ENCODE results near the gene GET3. TPM values are rescaled to one million over a fixed set of nuclear protein-coding genes. Genes with fewer than 3 reads are reported as not detected.

GET3 gene
- polyA plus RNA-seq, 1 donor: 74.0 TPM

DNA sequence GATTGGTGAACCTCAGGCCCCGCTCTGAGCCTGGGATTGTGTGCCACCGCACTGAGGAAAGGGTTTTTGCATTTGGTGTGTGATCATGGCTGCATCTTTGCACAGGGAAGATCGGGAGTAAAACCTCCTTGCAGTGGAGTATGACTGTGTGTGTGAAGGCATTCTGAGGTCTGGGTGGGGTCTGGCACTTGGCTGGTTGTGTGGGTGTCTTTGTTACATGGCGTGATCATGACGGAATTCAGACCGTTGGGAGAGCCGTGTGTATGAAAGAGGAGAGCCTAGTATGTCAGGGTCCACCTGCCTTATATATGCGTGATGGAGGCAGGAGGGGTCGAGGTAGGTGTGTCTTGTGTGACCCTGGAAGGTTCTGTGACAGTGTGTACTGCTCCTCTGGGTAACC lies 13.6 kb downstream of the GET3 start:
- DNase-seq: no peak

DNA sequence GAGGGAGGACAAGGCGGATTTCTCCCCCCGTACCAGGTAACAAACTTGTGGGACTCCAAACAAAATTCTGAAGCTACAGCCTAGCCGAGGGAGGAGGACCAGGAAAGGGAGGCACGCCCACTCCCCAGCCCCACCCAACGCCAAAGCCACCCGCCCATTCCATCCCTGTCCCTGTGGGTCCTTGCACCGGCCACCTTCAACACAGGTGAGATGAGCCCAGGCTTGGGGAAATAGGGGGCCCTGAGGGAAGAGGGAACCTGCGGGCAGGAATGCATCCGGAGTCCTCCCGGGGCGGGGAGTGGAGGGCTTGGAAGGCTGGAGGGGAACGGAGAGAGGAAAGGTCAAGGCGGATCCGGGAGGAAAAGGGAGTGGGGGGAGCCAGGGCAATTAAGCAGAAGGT lies 14.3 kb downstream of the GET3 start, which contains the start of gene BEST2:
Gene BEST2 (plus strand): TSS at position 157 of the 400 bp plus-strand sequence. CDS start 802 bp downstream, outside the sequence.
- no peak for DNase-seq

GRCh38 chr19:12752056-12752781 lies 14.9 kb downstream of the GET3 start:
- DNase-seq: no peak

GRCh38 chr19:12754465-12755196 lies 17.3 kb downstream of the GET3 start:
- no peak for DNase-seq

DNA sequence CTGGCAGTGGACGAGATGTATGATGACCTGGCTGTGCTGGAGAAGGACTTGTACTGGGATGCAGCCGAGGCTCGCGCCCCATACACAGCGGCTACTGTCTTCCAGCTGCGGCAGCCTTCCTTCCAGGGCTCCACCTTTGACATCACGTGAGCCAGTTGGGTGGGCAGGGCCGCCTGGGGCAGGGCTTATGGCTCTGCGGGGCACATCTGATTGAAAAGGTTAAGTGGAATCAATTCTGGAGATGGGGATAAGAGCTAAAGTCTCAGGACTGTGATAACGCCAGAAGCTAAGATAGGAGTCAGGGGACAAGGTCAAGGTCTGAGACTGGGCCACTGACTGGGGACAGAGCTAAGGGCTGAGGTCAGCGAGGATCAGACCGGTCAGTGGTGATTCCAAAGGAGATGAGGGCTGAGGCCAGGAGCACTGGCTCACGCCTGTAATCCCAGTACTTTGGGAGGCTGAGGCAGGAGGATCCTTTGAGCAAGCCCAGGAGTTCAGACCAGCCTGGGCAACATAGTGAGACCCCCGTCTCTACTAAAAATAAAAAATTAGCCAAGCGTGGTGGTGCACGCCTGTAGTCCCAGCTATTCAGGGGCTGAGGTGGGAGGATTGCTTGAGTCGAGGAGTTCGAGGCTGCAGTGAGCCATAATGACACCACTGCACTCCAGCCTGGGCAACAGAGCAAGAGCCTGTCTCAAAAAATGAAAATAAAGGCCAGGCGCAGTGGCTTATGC lies 19.0 kb downstream of the GET3 start:
- no peak for DNase-seq

DNA sequence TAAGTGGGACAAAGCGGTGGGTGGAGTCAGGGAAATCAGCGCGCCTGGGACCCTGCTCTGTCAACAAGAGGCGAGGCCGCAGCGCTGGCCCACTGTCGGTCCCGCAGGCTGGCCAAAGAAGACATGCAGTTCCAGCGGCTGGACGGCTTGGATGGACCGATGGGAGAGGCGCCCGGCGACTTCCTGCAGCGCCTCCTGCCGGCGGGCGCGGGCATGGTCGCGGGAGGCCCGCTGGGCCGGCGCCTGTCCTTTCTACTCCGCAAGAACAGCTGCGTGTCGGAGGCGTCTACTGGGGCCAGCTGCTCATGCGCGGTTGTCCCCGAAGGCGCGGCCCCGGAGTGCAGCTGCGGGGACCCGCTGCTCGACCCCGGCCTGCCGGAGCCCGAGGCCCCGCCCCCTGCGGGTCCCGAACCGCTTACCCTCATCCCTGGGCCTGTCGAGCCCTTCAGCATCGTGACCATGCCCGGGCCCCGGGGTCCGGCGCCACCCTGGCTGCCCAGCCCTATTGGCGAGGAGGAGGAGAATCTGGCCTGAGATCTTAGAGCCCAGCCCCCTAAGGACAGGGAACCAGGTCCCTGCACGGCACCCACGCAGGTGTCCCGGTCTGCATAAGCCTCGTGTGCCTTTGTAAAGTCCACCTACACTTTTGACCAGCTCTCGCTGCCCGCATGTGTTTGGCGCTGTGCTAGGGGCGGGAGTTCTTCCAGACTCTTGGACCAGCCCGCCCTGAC lies 20.4 kb downstream of the GET3 start:
- DNase-seq: peak; percentile 59

DNA sequence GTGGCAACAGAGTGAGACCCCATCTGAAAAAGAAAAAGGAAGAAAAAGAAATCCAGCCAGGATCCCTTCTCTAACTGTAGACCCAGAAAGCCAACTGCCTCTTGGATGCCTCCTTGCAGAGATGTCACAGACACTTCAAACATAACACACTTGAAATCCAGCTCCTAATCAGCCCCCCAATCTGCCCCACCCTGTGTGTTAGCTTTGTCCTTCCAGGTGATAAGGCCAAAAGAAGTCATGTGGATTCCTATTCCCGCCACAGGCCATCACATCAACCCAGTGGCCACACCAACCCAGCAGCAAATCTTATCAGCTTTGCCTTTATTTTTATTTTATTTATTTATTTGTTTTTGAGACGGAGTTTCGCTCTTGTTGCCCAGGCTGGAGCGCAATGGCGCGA lies 22.4 kb downstream of the GET3 start:
- no peak for DNase-seq

GRCh38 chr19:12763100-12763499 lies 25.8 kb downstream of the GET3 start:
- DNase-seq: no peak

DNA sequence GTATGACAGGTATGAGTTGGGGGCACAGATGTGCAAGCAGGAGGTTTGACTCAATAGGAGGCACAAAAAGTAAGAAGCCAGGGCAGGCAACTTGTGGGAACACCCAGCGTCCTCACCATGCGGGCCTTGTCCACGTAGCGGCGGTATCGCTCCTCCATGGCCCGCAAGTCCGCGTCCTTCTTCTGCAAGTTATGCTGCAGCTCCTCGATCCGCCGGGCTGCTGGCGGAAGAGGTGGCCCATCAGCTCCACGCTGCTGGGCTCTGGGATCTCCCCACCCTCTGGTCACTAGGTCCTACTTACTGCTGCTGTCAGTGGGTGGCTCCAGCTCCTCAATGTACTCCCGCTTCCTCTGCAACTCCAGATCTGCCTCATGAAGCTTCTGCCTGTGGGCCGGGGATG lies 27.4 kb downstream of the GET3 start:
- DNase-seq: no peak

GRCh38 chr19:12766051-12766521 lies 28.8 kb downstream of the GET3 start:
- DNase-seq: peak; percentile 78

DNA sequence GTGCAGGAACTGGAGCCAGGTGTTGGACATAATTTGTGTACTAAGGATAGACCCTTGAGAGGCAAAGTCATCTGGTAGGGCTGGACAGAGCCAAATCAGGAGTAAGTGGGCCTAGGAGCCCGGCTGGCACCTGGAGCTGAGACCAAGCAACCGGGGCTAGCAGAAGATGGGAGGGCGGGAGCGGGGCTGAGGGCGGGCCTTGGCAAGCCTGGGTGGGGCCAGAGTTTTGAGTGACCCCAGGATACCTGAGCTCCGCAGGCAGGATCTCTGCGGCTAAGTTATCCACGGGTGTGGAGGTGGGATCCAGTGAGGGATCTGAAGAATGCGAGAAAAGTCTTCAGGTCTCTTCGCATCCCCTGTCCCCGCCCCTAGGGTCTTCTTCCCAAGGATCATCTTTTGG lies 29.9 kb downstream of the GET3 start:
- no peak for DNase-seq

- no peak for DNase-seq
Measured at GRCh38 chr19:12767666-12768065, 30.4 kb downstream of the GET3 start.

GRCh38 chr19:12769689-12770088 lies 32.4 kb downstream of the GET3 start:
- DNase-seq: no peak

DNA sequence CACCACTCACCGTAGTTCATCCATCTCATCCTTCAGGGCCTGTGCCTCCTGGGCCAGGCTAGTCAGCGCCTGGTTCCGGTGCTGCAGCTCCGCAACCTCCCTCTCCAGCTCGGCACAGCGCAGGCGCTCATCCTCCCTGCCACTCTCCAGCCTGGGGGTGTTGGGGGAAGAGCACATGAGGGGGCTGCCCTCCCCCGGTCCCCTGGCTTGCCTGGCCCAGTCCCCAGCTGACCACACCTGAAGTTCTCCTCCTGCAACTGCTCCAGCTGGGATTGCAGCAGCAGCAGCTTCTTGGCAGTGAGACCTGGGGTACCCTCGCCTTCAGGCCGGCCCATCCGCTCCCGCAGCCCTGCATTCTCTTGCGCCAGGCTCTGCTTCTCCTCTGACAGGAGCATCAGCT lies 33.6 kb downstream of the GET3 start:
- no peak for DNase-seq

DNA sequence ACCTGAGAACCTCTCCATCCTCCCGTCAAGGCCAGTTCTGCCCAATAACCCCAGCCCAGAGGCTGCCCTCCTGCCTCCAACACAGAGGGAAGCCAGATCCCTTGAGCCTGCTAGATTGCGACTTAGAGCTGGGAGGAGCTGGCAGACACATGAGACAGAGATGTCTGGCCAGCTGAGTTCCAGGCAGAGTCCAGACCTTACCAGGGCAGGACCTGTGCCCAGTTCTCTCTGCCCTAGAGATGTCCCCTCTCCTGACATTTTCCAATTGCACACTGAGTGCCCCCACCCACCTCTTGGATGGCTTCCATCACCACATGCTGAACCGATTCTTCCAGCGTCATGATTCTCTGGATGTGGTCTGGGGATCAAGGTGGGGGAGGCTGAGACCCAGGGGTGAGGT lies 35.0 kb downstream of the GET3 start:
- no peak for DNase-seq

GRCh38 chr19:12773571-12773970 lies 36.3 kb downstream of the GET3 start:
- DNase-seq: no peak

DNA sequence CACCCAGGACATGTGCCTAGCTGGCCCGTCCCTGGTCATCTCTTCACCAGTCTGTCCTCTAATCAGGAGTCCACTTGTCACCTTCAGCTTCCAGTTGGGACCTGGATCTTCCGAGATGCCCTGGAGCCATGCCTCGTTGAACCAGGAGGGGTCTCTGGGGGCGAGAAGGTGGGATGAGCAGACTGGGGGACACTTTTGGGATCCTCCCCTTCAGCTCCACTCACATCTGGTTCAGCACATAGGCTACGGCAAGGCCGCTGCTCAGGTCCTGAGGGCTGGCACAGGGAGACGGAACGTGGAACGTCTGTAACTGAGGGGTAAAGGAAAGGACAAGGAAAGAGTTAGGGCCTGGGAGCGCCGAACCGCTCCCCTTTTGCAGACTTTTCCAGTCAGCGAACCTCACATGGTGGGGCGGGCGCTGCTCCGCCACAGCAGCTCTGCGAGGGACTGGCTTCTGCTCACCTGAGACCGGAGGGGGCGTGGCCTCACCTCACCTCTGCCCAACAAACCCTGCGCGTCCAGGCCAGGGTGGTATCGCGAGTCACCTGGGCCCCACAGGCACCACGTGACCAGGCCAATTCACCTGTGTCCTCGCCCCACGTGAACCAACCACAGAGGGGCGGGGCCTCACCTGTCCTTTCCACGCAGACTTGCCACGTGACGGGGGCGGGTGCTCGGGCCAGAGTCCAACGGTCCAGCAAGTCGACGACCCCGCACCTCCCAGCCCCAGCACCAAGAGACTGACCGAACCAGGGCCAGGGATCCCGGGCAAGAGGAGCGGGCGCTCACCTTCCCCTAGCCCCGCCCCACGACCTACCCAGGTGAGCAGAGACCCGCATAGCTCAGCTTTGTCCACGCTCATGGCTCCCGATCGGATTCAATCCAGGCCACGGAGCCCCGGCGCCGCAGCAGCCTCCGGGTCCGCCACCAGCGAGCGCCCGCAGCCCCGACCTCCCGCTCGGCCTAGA lies 37.6 kb downstream of the GET3 start, which contains the start of gene HOOK2:
Gene HOOK2 (minus strand): TSS at position 965 of the 968 bp plus-strand sequence. CDS start 103 bp downstream, at position 862.
- no peak for DNase-seq

GRCh38 chr19:12777217-12778016 lies 40.1 kb downstream of the GET3 start:
- no peak for DNase-seq

DNA sequence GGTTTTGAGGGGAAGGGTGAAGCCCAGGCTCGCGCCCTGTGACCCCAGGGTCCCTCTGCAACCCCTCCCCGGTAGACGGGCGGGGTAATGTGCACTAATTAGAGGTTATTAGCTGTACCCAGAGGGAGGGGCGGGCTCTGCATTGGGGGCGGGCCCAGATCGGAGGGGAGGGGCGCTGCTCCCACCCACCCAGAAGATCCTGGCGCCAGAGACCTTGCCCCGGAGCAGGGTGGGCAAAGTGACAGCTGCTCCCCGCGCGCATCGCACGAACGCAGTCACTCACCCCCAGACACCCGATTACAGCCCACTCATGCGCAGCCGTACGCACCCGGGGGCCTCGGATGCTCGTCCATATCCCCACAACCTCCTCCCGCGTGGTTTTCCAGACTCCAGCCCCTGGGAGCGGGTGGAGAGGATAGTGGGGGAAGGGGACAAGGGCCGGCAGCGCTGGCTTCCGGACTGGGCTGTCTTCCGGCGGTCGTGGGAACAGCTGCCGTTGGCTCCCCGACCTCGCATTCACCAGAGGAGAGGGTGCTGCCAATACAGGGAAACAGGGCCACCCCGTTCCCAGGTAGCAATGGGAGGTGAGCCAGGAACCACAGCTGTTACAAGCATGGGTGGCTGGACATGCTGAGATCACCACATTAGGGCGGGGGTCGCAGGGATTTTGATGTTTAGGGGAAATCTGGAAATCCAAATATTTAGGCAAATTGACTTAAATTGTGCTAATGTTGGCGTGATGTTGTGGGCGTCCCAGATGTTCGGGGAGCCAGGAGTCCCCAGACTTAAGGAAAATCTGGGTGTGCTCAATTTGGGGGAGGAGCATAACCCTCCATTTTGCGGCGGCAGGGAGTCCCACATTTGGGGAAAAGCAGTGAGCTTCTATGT lies 41.0 kb downstream of the GET3 start:
- no peak for DNase-seq
